HUES6 (cell line): ENCODE measurements around the gene NME1.
"Not testable (repeated sequence)": the region's sequence is repeated elsewhere in the genome, so short reads cannot be mapped to it uniquely, and the experiment has no call there.

Source experiments
- H3K27ac ChIP-seq: 2 replicates; pipeline ENCODE4 v1.7.0; 2013; ENCODE audit warnings: low read depth, mild to moderate bottlenecking, low read length, inconsistent platforms
- H3K27me3 ChIP-seq: 2 replicates; pipeline ENCODE4 v1.6.1; 2013; ENCODE audit warnings: low read length; ENCODE audit not compliant: control insufficient read depth, insufficient read depth
- H3K36me3 ChIP-seq: 2 replicates; pipeline ENCODE4 v1.6.1; 2013; ENCODE audit warnings: low read length; ENCODE audit not compliant: control insufficient read depth, insufficient read depth
- H3K4me1 ChIP-seq: 2 replicates; pipeline ENCODE4 v1.6.1; 2013; ENCODE audit warnings: low read length; ENCODE audit not compliant: control insufficient read depth, insufficient read depth
- H3K4me3 ChIP-seq: 2 replicates; pipeline ENCODE4 v1.5.1; 2013; ENCODE audit warnings: low read depth, low read length
- H3K9ac ChIP-seq: one replicate; pipeline ENCODE4 v1.6.1; 2013; ENCODE audit warnings: mild to moderate bottlenecking, low read length
- H3K9me3 ChIP-seq: 2 replicates; pipeline ENCODE4 v1.6.1; 2013; ENCODE audit warnings: low read depth, low read length; ENCODE audit not compliant: control insufficient read depth, insufficient read depth

Gene NME1

GRCh38 chr17:51153210-51154072 lies at the start of gene NME1:
NME1 (plus strand) TSS chr17:51153559; CDS start chr17:51155655, 2,096 bp downstream.
- Histone ChIP-seq H3K9me3 (no peaks in the 10 kb centered on the region), H3K4me3 (peak within 1 kb of the TSS; percentile 94), H3K36me3 (peaks cover 32% of the 10 kb centered on the region), H3K4me1 (peaks cover 10% of the 10 kb centered on the region; the same call in 1 of the 2 replicates), H3K27me3 (no peaks in the 10 kb centered on the region), H3K27ac (peak within 1 kb of the TSS; percentile 29; the same call in 1 of the 2 replicates), H3K9ac (peak within 1 kb of the TSS; percentile 95)

DNA sequence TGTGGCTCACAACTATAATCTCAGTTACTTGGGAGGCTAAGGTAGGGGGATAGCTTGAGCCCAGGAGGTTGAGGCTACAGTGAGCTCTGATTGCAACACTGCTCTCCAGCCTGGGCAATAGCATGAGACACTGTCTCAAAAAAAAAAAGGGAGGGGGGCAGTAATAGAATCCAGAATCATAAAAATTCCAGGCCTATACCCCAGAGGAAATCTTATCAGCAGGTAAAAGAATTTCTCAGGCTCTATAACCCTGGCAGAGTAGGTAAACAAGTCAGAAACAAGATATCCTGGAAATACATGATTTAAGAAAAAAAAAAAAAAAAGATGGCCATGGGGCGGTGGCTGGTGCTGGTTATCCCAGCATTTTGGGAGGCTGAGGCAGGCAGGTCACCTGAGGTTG lies 45.6 kb upstream of the NME1 start:
- no peaks in the 10 kb centered on the region for H3K27me3 ChIP-seq
- H3K36me3 ChIP-seq = no peaks in the 10 kb centered on the region
- H3K4me3 ChIP-seq = no peak overlapping the region
- H3K9me3 ChIP-seq = no peaks in the 10 kb centered on the region
- no peaks in the 10 kb centered on the region for H3K4me1 ChIP-seq
- H3K27ac ChIP-seq = no peak overlapping the region
- no peak overlapping the region for H3K9ac ChIP-seq

DNA sequence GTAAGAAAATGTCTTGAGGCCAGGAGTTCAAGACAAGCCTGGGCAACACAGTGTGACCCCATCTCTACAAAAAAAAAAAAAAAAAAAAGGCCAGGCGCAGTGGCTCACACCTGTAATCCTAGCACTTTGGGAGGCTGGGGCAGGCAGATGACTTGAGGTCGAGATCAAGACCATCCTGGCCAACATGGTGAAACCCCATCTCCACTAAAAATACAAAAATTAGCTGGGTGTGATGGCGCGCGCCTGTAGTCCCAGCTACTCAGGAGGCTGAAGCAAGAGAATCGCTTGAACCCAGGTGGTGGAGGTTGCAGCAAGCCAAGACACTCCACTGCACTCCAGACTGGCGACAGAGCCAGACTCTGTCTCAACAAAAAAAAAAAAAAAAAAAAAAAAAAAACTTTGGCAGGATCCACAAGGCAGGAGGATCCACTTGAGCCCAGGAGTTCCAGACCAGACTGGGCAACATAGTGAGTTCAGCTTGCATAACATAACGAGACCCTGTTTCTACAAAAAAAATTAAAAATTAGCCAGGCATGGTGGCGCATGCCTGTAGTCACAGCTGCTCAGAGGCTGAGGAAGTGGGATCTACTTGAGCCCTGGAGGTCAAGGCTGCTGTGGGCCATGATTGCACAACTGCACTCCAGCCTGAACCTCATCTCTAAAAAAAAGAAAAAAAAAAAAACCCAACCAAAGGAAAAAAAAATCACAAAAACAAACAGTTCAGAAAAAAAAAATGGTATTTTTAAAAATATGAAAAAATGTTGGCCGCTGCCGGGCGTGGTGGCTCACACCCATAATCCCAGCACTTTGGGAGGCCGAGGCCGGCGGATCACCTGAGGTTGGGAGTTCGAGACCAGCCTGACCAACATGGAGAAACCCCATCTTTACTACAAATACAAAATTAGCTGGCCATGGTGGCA lies 40.8 kb upstream of the NME1 start:
- H3K27me3 ChIP-seq, H3K36me3 ChIP-seq, H3K4me3 ChIP-seq, H3K9me3 ChIP-seq, H3K4me1 ChIP-seq, H3K27ac ChIP-seq, H3K9ac ChIP-seq: not testable (repeated sequence)

- H3K9ac ChIP-seq = no peak overlapping the region
These were observed 38.2 kb upstream of the NME1 start for GRCh38 chr17:51115179-51115578.

GRCh38 chr17:51118330-51119195 lies 34.8 kb upstream of the NME1 start:
- Histone ChIP-seq H3K9ac (no peak overlapping the region), H3K9me3 (no peaks in the 10 kb centered on the region), H3K4me3 (peak overlapping the region; percentile 100), H3K27ac (no peak overlapping the region), H3K27me3 (no peaks in the 10 kb centered on the region), H3K4me1 (0 out of 2 replicates have a peak, but pooled peaks cover 6% of the 10 kb centered on the region), H3K36me3 (no peaks in the 10 kb centered on the region)

More at GRCh38 chr17:51115179-51115578, 38.2 kb upstream of the NME1 start:
- Histone ChIP-seq H3K27me3 (no peaks in the 10 kb centered on the region), H3K36me3 (no peaks in the 10 kb centered on the region), H3K4me3 (no peak overlapping the region), H3K4me1 (0 out of 2 replicates have a peak, but pooled peaks cover 6% of the 10 kb centered on the region), H3K27ac (no peak overlapping the region), H3K9me3 (no peaks in the 10 kb centered on the region)

GRCh38 chr17:51119415-51120356 lies 33.7 kb upstream of the NME1 start:
- Histone ChIP-seq H3K27me3 (no peaks in the 10 kb centered on the region), H3K4me3 (peak overlapping the region; percentile 100), H3K9me3 (no peaks in the 10 kb centered on the region), H3K4me1 (0 out of 2 replicates have a peak, but pooled peaks cover 6% of the 10 kb centered on the region), H3K9ac (peak overlapping the region; percentile 90), H3K36me3 (no peaks in the 10 kb centered on the region), H3K27ac (peak overlapping the region; percentile 9; the same call in 1 of the 2 replicates)

DNA sequence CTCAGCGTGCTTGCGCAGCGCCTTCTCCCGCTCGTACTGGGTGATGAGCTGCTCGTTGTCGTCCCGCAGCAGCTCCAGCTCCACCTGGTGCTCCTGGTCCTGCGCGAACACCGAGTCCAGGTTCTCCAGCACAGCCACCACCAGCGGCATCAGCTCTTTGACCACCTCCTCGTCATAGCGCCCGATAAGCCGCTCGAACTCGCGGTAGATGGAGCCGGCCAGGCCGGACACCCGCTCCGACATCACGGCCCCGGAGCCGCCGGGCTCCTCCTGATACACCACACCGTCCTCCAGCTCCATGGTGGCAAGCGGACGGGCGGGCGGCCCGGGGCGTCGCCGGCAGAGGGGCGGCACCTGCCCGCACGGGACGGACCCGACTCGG lies 33.0 kb upstream of the NME1 start:
- peak overlapping the region; percentile 90 for H3K9ac ChIP-seq
- no peaks in the 10 kb centered on the region for H3K36me3 ChIP-seq
- peak overlapping the region; percentile 9; the same call in 1 of the 2 replicates for H3K27ac ChIP-seq
- peak overlapping the region; percentile 100 for H3K4me3 ChIP-seq
- no peaks in the 10 kb centered on the region for H3K27me3 ChIP-seq
- H3K4me1 ChIP-seq = 0 out of 2 replicates have a peak, but pooled peaks cover 6% of the 10 kb centered on the region
- H3K9me3 ChIP-seq = no peaks in the 10 kb centered on the region

GRCh38 chr17:51120739-51121619 lies 32.4 kb upstream of the NME1 start, which contains the start of gene SPAG9:
SPAG9 (minus strand) TSS chr17:51120868; CDS start chr17:51120656, 212 bp downstream.
- Histone ChIP-seq H3K4me1 (0 out of 2 replicates have a peak, but pooled peaks cover 6% of the 10 kb centered on the region), H3K9ac (peak within 1 kb of the TSS; percentile 96), H3K36me3 (no peaks in the 10 kb centered on the region), H3K4me3 (peak within 1 kb of the TSS; percentile 100), H3K27ac (peak within 1 kb of the TSS; percentile 92), H3K27me3 (no peaks in the 10 kb centered on the region), H3K9me3 (no peaks in the 10 kb centered on the region)
